ENCODE data around the gene MLLT1.

DNA sequence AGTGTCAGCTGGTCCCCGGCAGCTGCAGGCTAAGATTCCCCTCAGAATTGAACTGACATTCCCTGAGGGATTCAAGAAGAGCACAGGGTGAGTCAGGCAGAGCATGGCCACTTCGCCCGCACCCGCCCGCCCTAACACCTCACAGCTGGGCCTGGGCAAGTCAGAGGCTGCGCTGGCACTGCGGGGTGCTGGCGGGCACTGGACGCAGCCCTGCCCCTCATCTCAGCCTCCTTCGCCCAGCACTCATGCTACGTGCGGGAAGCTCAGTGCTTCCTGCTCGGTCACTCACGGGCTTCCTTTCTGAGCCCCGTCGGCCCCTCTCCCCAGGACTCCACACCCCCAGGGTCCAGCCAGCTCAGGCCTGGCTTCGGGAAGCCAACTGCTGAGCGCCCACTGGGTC lies 56.9 kb downstream of the MLLT1 start:
- no peak for TF ChIP-seq CTCF (IDR thresholded peaks at IDR 0.05; ENCODE audit: insufficient read depth, low read length, poor library complexity, severe bottlenecking)
- TF ChIP-seq EZH2phosphoT487 (conservative IDR thresholded peaks at IDR 0.05; ENCODE audit: low read length): no peak
